H1 (cell line): Measurements from ENCODE around the gene MAGI3. TPM values are rescaled to one million over a fixed set of nuclear protein-coding genes. Genes with fewer than 3 reads are reported as not detected.

Experiments
- CBX5 ChIP-seq: fragments of 300-800, 300-1000 bp; sonication (generic); IDR thresholded peaks from 2 replicates; pipeline ENCODE4 v1.7.1; 2016; ENCODE audit warnings: antibody characterized with exemption, low read length, low read depth
- MAFK ChIP-seq: IDR thresholded peaks from 2 replicates; pipeline ENCODE4 v1.6.1; 2012; ENCODE audit warnings: low read depth, mild to moderate bottlenecking, improper control_type of control experiment, low read length
- MAX ChIP-seq: IDR thresholded peaks from 2 replicates; pipeline ENCODE4 v1.6.1; 2012; ENCODE audit warnings: inconsistent platforms
- RNF2 ChIP-seq: fragments of 200-900, 300-1000 bp; sonication (generic); IDR thresholded peaks from 2 replicates; pipeline ENCODE4 v1.7.1; 2016; ENCODE audit warnings: borderline replicate concordance, low read depth, mild to moderate bottlenecking, antibody characterized with exemption, low read length; ENCODE audit not compliant: poor library complexity, severe bottlenecking; ENCODE audit errors: missing control alignments
- RXRA ChIP-seq: IDR thresholded peaks from 2 replicates; pipeline ENCODE4 v1.6.1; 2011; ENCODE audit warnings: low read depth, mild to moderate bottlenecking, low read length, moderate library complexity; ENCODE audit not compliant: insufficient read depth
- SP4 ChIP-seq: IDR thresholded peaks from 2 replicates; pipeline ENCODE4 v1.6.1; 2012; ENCODE audit warnings: low read length, inconsistent platforms
- polyA plus RNA-seq, 7 experiments: library from polyadenylated mRNA; depleted of rRNA in 3 of 7; stranded (reverse) in 5 of 7; unstranded in 2 of 7; fragments of >200 nt in 5 of 7; fragments of 200-250 nt in 2 of 7; gene quantifications; 1 replicate in 5 of 7; 2 replicates in 1 of 7; 4 replicates in 1 of 7; pipeline versions ENCODE4 v1.2.1 to v1.2.3, GENCODE V29; 2011 to 2013; ENCODE audit warnings: missing spikeins in 2 of 7, mixed read lengths in 2 of 7
- total RNA-seq: library from RNA; stranded (reverse); fragmentation: NEBNext Ultra II Directional; extraction: Animal tissue kit (Norgen Biotek cat#: 25700); gene quantifications from 2 replicates; pipeline ENCODE4 v1.2.1, GENCODE V29; 2021

The MAGI3 gene
- total and polyA plus RNA-seq, 2 of the 8 experiments (the other 6 are each of a cell fraction or from before 2014, with no cell fraction given), result 2.3 to 7.8 TPM

- TF ChIP-seq MAFK (no peak), RNF2 (no peak), RXRA (no peak), CBX5 (no peak), MAX (no peak), SP4 (no peak)
Measured at GRCh38 chr1:113455374-113455773, 65.1 kb downstream of the MAGI3 start (continued).
